ENCODE data around the gene C19orf81. TPM values are rescaled to one million over a fixed set of nuclear protein-coding genes. Genes with fewer than 3 reads are reported as not detected.
A peak's percentile ranks its signal among the peaks of the same experiment; 100 is the strongest.
"Not testable (repeated sequence)": the region's sequence is repeated elsewhere in the genome, so short reads cannot be mapped to it uniquely, and the experiment has no call there.

Gene C19orf81
- not detected for total RNA-seq
- not detected for polyA plus RNA-seq

GRCh38 chr19:50649433-50650391 lies at the start of gene C19orf81:
TSS of gene C19orf81 (plus strand) at chr19:50649445. CDS start at chr19:50649445, 0 bp downstream.
- H3K27me3 Mint-ChIP-seq = peaks cover 31 to 43% of the 10 kb centered on the region in 2 donors
- peaks cover 0 to 20% (median 9%) of the 10 kb centered on the region in 5 donors for H3K9me3 Mint-ChIP-seq
- ChIA-PET POLR2A (no interaction called here), CTCF (no interaction called here)
- H3K4me1 ChIP-seq (ENCODE audit: insufficient read depth, low read length) = no peaks in the 10 kb centered on the region
- DNase-seq = no peak
- H3K27me3 ChIP-seq (ENCODE audit: insufficient read depth, low read length, poor library complexity, severe bottlenecking) = no peaks in the 10 kb centered on the region
- H3K36me3 Mint-ChIP-seq = peaks cover 0 to 8% (median 0%) of the 10 kb centered on the region in 3 donors
- H3K4me3 ChIP-seq (ENCODE audit: low read length) = no peak within 1 kb of the TSS
- no peaks in the 10 kb centered on the region for H3K9me3 ChIP-seq (ENCODE audit: low read length)
- no peak within 1 kb of the TSS for H3K4me3 Mint-ChIP-seq
- H3K27ac ChIP-seq (ENCODE audit: low read depth, low read length) = no peak within 1 kb of the TSS
- no peak within 1 kb of the TSS for H3K27ac Mint-ChIP-seq
- no peaks in the 10 kb centered on the region for H3K4me1 Mint-ChIP-seq
- no peaks in the 10 kb centered on the region for H3K36me3 ChIP-seq (ENCODE audit: insufficient read depth, low read length)

GRCh38 chr19:50601407-50602088 lies 47.7 kb upstream of the C19orf81 start:
- no peaks in the 10 kb centered on the region for H3K36me3 ChIP-seq (ENCODE audit: insufficient read depth, low read length)

DNA sequence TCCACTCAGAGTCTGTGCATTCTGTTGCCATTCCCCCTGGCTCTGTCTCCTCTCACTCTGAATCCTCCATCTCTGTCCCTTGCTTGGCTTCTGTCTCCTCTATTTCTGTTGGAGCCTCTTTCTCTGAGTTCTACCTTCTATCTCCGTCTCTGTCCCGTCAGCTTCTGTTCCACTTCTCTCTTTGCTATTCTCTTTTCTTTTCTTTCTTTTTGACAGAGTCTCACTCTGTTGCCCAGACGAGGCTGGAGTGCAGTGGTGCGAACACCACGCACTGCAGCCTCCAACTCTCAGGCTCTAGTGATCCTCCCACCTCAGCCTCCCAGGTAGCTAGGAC lies 47.2 kb upstream of the C19orf81 start:
- H3K4me1 ChIP-seq (ENCODE audit: insufficient read depth, low read length) = no peaks in the 10 kb centered on the region
- ChIA-PET POLR2A (no interaction called here), CTCF (no interaction called here)
- H3K36me3 Mint-ChIP-seq = no peaks in the 10 kb centered on the region
- H3K4me3 Mint-ChIP-seq = no peak overlapping the region
- H3K27me3 Mint-ChIP-seq = peaks cover 21 to 37% of the 10 kb centered on the region in 2 donors
- DNase-seq = no peak
- no peak overlapping the region for H3K4me3 ChIP-seq (ENCODE audit: low read length)
- H3K9me3 Mint-ChIP-seq = peaks cover 0 to 3% (median 0%) of the 10 kb centered on the region in 5 donors
- H3K27me3 ChIP-seq (ENCODE audit: insufficient read depth, low read length, poor library complexity, severe bottlenecking) = no peaks in the 10 kb centered on the region
- H3K9me3 ChIP-seq (ENCODE audit: low read length) = no peaks in the 10 kb centered on the region
- H3K36me3 ChIP-seq (ENCODE audit: insufficient read depth, low read length) = no peaks in the 10 kb centered on the region
- no peak overlapping the region for H3K27ac ChIP-seq (ENCODE audit: low read depth, low read length)
- H3K27ac Mint-ChIP-seq = no peak overlapping the region
- H3K4me1 Mint-ChIP-seq = no peaks in the 10 kb centered on the region

More at GRCh38 chr19:50601407-50602088, 47.7 kb upstream of the C19orf81 start:
- no peaks in the 10 kb centered on the region for H3K27me3 ChIP-seq (ENCODE audit: insufficient read depth, low read length, poor library complexity, severe bottlenecking)
- no peak overlapping the region for H3K4me3 ChIP-seq (ENCODE audit: low read length)
- H3K9me3 ChIP-seq (ENCODE audit: low read length) = no peaks in the 10 kb centered on the region
- no peaks in the 10 kb centered on the region for H3K4me1 ChIP-seq (ENCODE audit: insufficient read depth, low read length)
- no peak overlapping the region for H3K4me3 Mint-ChIP-seq
- ChIA-PET CTCF (no interaction called here), POLR2A (no interaction called here)
- peaks cover 19 to 36% of the 10 kb centered on the region in 2 donors for H3K27me3 Mint-ChIP-seq
- H3K9me3 Mint-ChIP-seq = peaks cover 0 to 3% (median 0%) of the 10 kb centered on the region in 5 donors
- no peak for DNase-seq
- no peaks in the 10 kb centered on the region for H3K4me1 Mint-ChIP-seq
- no peak overlapping the region for H3K27ac ChIP-seq (ENCODE audit: low read depth, low read length)
- H3K27ac Mint-ChIP-seq = peak overlapping the region in 1 of 8 donors; percentile 46
- no peaks in the 10 kb centered on the region for H3K36me3 Mint-ChIP-seq

GRCh38 chr19:50602496-50602895 lies 46.7 kb upstream of the C19orf81 start:
- peaks cover 21 to 40% of the 10 kb centered on the region in 2 donors for H3K27me3 Mint-ChIP-seq
- Histone ChIP-seq H3K27ac (ENCODE audit: low read depth, low read length) (no peak overlapping the region), H3K36me3 (ENCODE audit: insufficient read depth, low read length) (no peaks in the 10 kb centered on the region), H3K4me1 (ENCODE audit: insufficient read depth, low read length) (no peaks in the 10 kb centered on the region), H3K27me3 (ENCODE audit: insufficient read depth, low read length, poor library complexity, severe bottlenecking) (no peaks in the 10 kb centered on the region), H3K4me3 (ENCODE audit: low read length) (no peak overlapping the region), H3K9me3 (ENCODE audit: low read length) (no peaks in the 10 kb centered on the region)
- no peak overlapping the region for H3K27ac Mint-ChIP-seq
- POLR2A ChIA-PET = no interaction called here
- peaks cover 0 to 3% (median 3%) of the 10 kb centered on the region in 5 donors for H3K9me3 Mint-ChIP-seq
- no peak for DNase-seq
- no peak overlapping the region for H3K4me3 Mint-ChIP-seq
- CTCF ChIA-PET = no interaction called here
- peaks cover 0 to 2% (median 1%) of the 10 kb centered on the region in 3 donors for H3K4me1 Mint-ChIP-seq
- no peaks in the 10 kb centered on the region for H3K36me3 Mint-ChIP-seq

- no peak overlapping the region for H3K4me3 ChIP-seq (ENCODE audit: low read length)
- no peaks in the 10 kb centered on the region for H3K9me3 ChIP-seq (ENCODE audit: low read length)
- H3K9me3 Mint-ChIP-seq = peaks cover 0 to 6% (median 3%) of the 10 kb centered on the region in 5 donors
- no peak overlapping the region for H3K4me3 Mint-ChIP-seq
- H3K4me1 Mint-ChIP-seq = peaks cover 0 to 5% (median 2%) of the 10 kb centered on the region in 3 donors
- no peak overlapping the region for H3K27ac ChIP-seq (ENCODE audit: low read depth, low read length)
- H3K27me3 Mint-ChIP-seq = peaks cover 23 to 40% of the 10 kb centered on the region in 2 donors
- no peaks in the 10 kb centered on the region for H3K36me3 Mint-ChIP-seq
- H3K27me3 ChIP-seq (ENCODE audit: insufficient read depth, low read length, poor library complexity, severe bottlenecking) = no peaks in the 10 kb centered on the region
- no peaks in the 10 kb centered on the region for H3K4me1 ChIP-seq (ENCODE audit: insufficient read depth, low read length)
- DNase-seq = no peak
- H3K36me3 ChIP-seq (ENCODE audit: insufficient read depth, low read length) = no peaks in the 10 kb centered on the region
- ChIA-PET CTCF (no interaction called here), POLR2A (no interaction called here)
- peak overlapping the region in 1 of 8 donors; percentile 58 for H3K27ac Mint-ChIP-seq
These were observed 46.3 kb upstream of the C19orf81 start for GRCh38 chr19:50602935-50603334.

- not testable (repeated sequence) for H3K27ac Mint-ChIP-seq
These were observed 44.8 kb upstream of the C19orf81 start for GRCh38 chr19:50604264-50605073.

DNA sequence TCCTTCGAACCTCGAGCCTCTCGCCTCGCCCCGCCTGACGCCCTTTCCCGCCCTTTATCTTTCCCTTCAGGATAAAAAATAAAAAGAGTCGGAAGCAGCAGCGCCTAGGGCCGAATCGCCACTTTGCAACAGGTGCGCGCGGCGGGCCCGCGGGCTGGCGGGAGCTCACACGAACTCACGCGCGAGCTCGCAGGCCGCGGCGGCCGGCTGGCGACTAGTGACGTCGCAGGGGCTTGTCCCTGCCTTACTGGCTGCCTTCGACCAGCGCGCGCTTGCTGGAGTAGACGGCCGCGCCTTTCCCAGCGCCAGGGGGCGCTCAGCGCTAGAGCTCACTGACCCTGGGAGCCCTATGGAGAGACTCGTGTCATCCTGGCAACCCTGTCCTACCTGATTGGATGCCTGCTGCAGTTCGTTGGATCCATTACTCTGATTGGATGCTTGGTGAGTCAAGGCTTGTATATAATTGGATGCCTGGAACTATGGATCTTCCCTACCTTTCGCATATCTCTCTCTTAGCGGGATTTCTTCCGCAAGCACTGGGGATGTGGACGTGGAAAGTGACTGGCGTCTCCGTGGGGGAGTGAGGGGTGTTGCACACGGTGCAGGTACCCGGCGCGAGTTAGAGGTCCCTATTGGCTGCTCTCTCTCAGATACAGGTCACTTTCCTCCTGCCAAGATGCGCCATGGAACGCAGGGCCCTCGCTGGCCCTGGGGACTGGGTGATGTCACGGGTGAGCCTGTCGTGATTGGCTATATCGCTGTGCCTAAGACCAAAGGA lies 43.0 kb upstream of the C19orf81 start:
- H3K9me3 Mint-ChIP-seq; H3K36me3 Mint-ChIP-seq; H3K9me3 ChIP-seq (ENCODE audit: low read length); H3K27me3 ChIP-seq (ENCODE audit: insufficient read depth, low read length, poor library complexity, severe bottlenecking); DNase-seq; POLR2A ChIA-PET; H3K27ac ChIP-seq (ENCODE audit: low read depth, low read length); H3K36me3 ChIP-seq (ENCODE audit: insufficient read depth, low read length); CTCF ChIA-PET; H3K4me1 ChIP-seq (ENCODE audit: insufficient read depth, low read length); H3K4me3 ChIP-seq (ENCODE audit: low read length); H3K27ac Mint-ChIP-seq: not testable (repeated sequence)
- H3K4me1 Mint-ChIP-seq = peaks cover 6 to 11% (median 7%) of the 10 kb centered on the region in 3 donors
- H3K27me3 Mint-ChIP-seq = peaks cover 34 to 40% of the 10 kb centered on the region in 2 donors
- peak overlapping the region in 1 of 7 donors; percentile 34 for H3K4me3 Mint-ChIP-seq

More at GRCh38 chr19:50604264-50605073, 44.8 kb upstream of the C19orf81 start:
- H3K27me3 ChIP-seq (ENCODE audit: insufficient read depth, low read length, poor library complexity, severe bottlenecking); H3K27ac ChIP-seq (ENCODE audit: low read depth, low read length); H3K4me1 ChIP-seq (ENCODE audit: insufficient read depth, low read length); H3K9me3 Mint-ChIP-seq; H3K9me3 ChIP-seq (ENCODE audit: low read length); H3K4me3 ChIP-seq (ENCODE audit: low read length); POLR2A ChIA-PET; DNase-seq; CTCF ChIA-PET; H3K4me3 Mint-ChIP-seq; H3K36me3 ChIP-seq (ENCODE audit: insufficient read depth, low read length); H3K36me3 Mint-ChIP-seq: not testable (repeated sequence)
- Mint-ChIP-seq H3K4me1 (peaks cover 6 to 11% (median 7%) of the 10 kb centered on the region in 3 donors), H3K27me3 (peaks cover 29 to 44% of the 10 kb centered on the region in 2 donors)
